ENCODE results near the gene RBKS. TPM values are rescaled to one million over a fixed set of nuclear protein-coding genes. Genes with fewer than 3 reads are reported as not detected.

Gene RBKS
- polyA plus RNA-seq, 4 donors = 19.8 to 72.0 (median 33.2) TPM

DNA sequence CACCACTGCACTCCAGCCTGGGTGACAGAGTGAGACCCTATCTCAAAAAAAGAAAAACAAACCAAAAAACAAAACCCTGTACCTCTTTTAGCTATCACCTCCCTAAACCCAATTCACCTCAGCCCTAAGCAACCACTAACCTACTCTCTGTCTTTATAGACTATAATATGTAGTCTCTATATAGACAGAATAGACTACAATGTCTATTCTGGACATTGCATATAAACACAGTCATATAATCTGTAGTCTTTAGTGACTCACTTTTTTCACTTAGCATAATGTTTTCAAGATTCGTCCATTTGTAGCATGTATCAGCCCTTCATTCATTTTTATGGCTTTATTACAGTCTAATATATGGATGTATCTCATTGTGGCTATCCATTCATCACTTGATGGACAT lies 155.9 kb downstream of the RBKS start:
- WGBS, 3 donors = 12 to 61% (median 38%) methylated on average over 1 of the region's 1 CpG
- Histone ChIP-seq H3K27me3 (ENCODE audit: control insufficient read depth in 3 of 3, insufficient read depth in 3 of 3, low read length in 3 of 3) (no peaks in the 10 kb centered on the region), H3K36me3 (ENCODE audit: control insufficient read depth in 3 of 3, insufficient read depth in 2 of 3, low read depth in 1 of 3, low read length in 3 of 3) (no peaks in the 10 kb centered on the region), H3K27ac (ENCODE audit: low read depth in 1 of 3, low read length in 2 of 3) (peak overlapping the region in 1 of 3 donors; percentile 32), H3K4me1 (ENCODE audit: control insufficient read depth in 3 of 3, insufficient read depth in 2 of 3, low read depth in 1 of 3, low read length in 2 of 3) (peaks cover 13 to 41% (median 17%) of the 10 kb centered on the region in 3 donors), H3K9me3 (ENCODE audit: control insufficient read depth in 2 of 2, insufficient read depth in 1 of 2, low read depth in 1 of 2, low read length in 1 of 2) (no peaks in the 10 kb centered on the region), H3K4me3 (ENCODE audit: low read depth in 1 of 3, low read length in 3 of 3) (no peak overlapping the region)
- DNase-seq = no peak
- no peak for FAIRE-seq

Other genes with a start within 250 kb of the RBKS start
- 10 to 100 TPM; 16.8 to 43.7 (median 23.1) TPM for gene SUPT7L, start 226.8 kb downstream of the RBKS start, polyA plus RNA-seq
- gene SLC4A1AP, start 226.5 kb downstream of the RBKS start, polyA plus RNA-seq = 10 to 100 TPM; 11.6 to 23.4 (median 13.7) TPM
- 100 to 1,000 TPM; 111 to 156 (median 127) TPM for gene MRPL33, start 118.7 kb downstream of the RBKS start, polyA plus RNA-seq
- 10 to 100 TPM; 19.5 to 38.6 (median 21.5) TPM for gene BABAM2, start 342 bp upstream of the RBKS start, polyA plus RNA-seq